PFSK-1 (cell line): ENCODE measurements around the gene GDPD5.

ENCODE experiments used
- POLR2AphosphoS5 ChIP-seq: IDR thresholded peaks from 2 replicates; pipeline ENCODE4 v1.6.1; 2012; ENCODE audit warnings: low read depth, mild to moderate bottlenecking, control low read depth, low read length, moderate library complexity
- SIN3A ChIP-seq: IDR thresholded peaks from 2 replicates; pipeline ENCODE4 v1.6.1; 2012; ENCODE audit warnings: mild to moderate bottlenecking, low read length, moderate library complexity, borderline replicate concordance; ENCODE audit not compliant: insufficient read depth
- TAF1 ChIP-seq: IDR thresholded peaks from 2 replicates; pipeline ENCODE4 v1.6.1; 2012; ENCODE audit warnings: low read length, control low read depth, borderline replicate concordance; ENCODE audit not compliant: insufficient read depth
- TF ChIP-seq, protein P1 (sequence below), 2 experiments: IDR thresholded peaks; 2 replicates each; pipeline versions ENCODE4 v1.6.1 to v1.8.0; 2011 to 2012; ENCODE audit warnings: low read depth in 2 of 2, low read length in 2 of 2, control low read depth in 1 of 2, inconsistent platforms in 1 of 2, mild to moderate bottlenecking in 1 of 2, moderate library complexity in 1 of 2; ENCODE audit not compliant: insufficient read depth in 1 of 2

DNA sequence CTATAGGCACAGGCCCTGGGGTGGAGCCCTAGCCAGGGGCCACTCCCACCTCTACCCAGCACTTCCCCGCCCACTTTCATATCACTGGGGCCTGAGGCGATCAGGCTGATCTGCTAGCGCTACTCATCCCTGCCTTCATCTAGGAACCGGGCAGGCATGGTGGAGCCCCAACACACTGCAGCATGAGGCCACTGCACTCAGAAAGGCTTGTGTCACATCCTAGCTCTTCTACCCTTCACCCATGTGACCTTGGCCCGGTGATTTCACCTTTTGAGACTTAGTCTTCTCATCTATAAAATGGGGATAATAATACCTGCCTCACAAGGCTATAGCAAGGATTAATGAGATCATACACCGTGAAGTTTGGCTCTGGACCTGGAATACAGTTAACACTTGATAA is 18.1 kb upstream of the GDPD5 start:
- TF ChIP-seq POLR2AphosphoS5 = no peak
- no peak for TF ChIP-seq SIN3A
- TF ChIP-seq, protein P1, sequence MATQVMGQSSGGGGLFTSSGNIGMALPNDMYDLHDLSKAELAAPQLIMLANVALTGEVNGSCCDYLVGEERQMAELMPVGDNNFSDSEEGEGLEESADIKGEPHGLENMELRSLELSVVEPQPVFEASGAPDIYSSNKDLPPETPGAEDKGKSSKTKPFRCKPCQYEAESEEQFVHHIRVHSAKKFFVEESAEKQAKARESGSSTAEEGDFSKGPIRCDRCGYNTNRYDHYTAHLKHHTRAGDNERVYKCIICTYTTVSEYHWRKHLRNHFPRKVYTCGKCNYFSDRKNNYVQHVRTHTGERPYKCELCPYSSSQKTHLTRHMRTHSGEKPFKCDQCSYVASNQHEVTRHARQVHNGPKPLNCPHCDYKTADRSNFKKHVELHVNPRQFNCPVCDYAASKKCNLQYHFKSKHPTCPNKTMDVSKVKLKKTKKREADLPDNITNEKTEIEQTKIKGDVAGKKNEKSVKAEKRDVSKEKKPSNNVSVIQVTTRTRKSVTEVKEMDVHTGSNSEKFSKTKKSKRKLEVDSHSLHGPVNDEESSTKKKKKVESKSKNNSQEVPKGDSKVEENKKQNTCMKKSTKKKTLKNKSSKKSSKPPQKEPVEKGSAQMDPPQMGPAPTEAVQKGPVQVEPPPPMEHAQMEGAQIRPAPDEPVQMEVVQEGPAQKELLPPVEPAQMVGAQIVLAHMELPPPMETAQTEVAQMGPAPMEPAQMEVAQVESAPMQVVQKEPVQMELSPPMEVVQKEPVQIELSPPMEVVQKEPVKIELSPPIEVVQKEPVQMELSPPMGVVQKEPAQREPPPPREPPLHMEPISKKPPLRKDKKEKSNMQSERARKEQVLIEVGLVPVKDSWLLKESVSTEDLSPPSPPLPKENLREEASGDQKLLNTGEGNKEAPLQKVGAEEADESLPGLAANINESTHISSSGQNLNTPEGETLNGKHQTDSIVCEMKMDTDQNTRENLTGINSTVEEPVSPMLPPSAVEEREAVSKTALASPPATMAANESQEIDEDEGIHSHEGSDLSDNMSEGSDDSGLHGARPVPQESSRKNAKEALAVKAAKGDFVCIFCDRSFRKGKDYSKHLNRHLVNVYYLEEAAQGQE (IDR thresholded peaks at IDR 0.05; ENCODE audit: insufficient read depth in 1 of 2, low read depth in 2 of 2, low read length in 2 of 2) = no peak
- no peak for TF ChIP-seq TAF1
